Measurements from ENCODE around the gene MMP10.
"Not testable (repeated sequence)": the region's sequence is repeated elsewhere in the genome, so short reads cannot be mapped to it uniquely, and the experiment has no call there.

Gene MMP10

GRCh38 chr11:102783016-102783415, 2.6 kb upstream of the MMP10 start:
- no peak for DNase-seq

GRCh38 chr11:102781676-102782075, 1.2 kb upstream of the MMP10 start:
- DNase-seq, result no peak

GRCh38 chr11:102776454-102776853, 4.0 kb downstream of the MMP10 start:
- no peak for DNase-seq

GRCh38 chr11:102773386-102773785, 7.0 kb downstream of the MMP10 start:
- no peak for DNase-seq

GRCh38 chr11:102771351-102771750, 9.1 kb downstream of the MMP10 start:
- no peak for DNase-seq

GRCh38 chr11:102770191-102770590, 10.2 kb downstream of the MMP10 start:
- DNase-seq, result no peak

GRCh38 chr11:102767800-102768199, 12.6 kb downstream of the MMP10 start:
- no peak for DNase-seq

GRCh38 chr11:102763440-102763839, 17.0 kb downstream of the MMP10 start:
- DNase-seq, result no peak

GRCh38 chr11:102762361-102762767, 18.1 kb downstream of the MMP10 start:
- no peak for DNase-seq

- no peak for DNase-seq
Observed at GRCh38 chr11:102761646-102762238, 18.7 kb downstream of the MMP10 start.

- no peak for DNase-seq
Observed at GRCh38 chr11:102760344-102761035, 19.9 kb downstream of the MMP10 start.

GRCh38 chr11:102757823-102758549, 22.4 kb downstream of the MMP10 start:
- DNase-seq, result no peak

GRCh38 chr11:102753267-102753666, 27.2 kb downstream of the MMP10 start:
- no peak for DNase-seq

- no peak for DNase-seq
Observed at GRCh38 chr11:102751673-102752072, 28.8 kb downstream of the MMP10 start.

GRCh38 chr11:102749101-102749722, 31.2 kb downstream of the MMP10 start:
- DNase-seq, result no peak

- not testable (repeated sequence) for DNase-seq
Observed at GRCh38 chr11:102746746-102747578, 33.5 kb downstream of the MMP10 start.

- no peak for DNase-seq
Observed at GRCh38 chr11:102734650-102735049, 45.8 kb downstream of the MMP10 start.

GRCh38 chr11:102733232-102733875, 47.1 kb downstream of the MMP10 start:
- peak; percentile 20 to 63 for DNase-seq

GRCh38 chr11:102730944-102731343, 49.5 kb downstream of the MMP10 start:
- not testable (repeated sequence) for DNase-seq

GRCh38 chr11:102729849-102730815, 50.3 kb downstream of the MMP10 start:
- no peak for DNase-seq

GRCh38 chr11:102727890-102728289, 52.5 kb downstream of the MMP10 start:
- DNase-seq, result no peak
